Uterus (tissue), 2 donors: Measurements from ENCODE around the gene CHST15.

Experiments
- POLR2A ChIP-seq, 2 donors: fragments of 450-650 bp; IDR thresholded peaks; one replicate each; pipeline ENCODE4 v1.6.1; 2016; ENCODE audit warnings: antibody characterized with exemption in 2 of 2, mild to moderate bottlenecking in 1 of 2, moderate library complexity in 1 of 2
- TF ChIP-seq, protein P1 (sequence below), 4 experiments: fragments of 200-600 bp in 2 of 4; fragments of 450-650 bp in 2 of 4; sonication (generic) in 2 of 4; IDR thresholded peaks; one replicate each; pipeline ENCODE4 v1.5.1; 2016 to 2019; ENCODE audit warnings: antibody characterized with exemption in 4 of 4, mild to moderate bottlenecking in 2 of 4, moderate library complexity in 1 of 4

DNA sequence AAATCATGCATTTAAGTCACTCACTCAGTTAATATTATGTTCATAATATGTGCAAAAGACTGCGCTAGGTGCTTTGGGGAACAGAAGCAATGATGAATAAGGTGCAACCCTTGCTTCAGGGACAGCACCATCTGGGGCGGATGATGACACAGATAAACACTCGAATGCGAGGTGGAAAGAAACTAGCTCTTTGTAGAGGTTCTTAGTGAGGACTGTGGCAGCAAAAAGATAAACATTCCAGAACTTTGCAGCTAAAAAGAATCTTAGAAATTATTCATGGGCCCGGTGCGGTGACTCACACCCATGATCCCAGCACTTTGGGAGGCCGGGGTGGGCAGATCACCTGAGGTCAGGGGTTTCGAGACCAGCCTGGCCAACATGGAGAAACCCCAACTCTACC, 29.8 kb upstream of the CHST15 start:
- TF ChIP-seq POLR2A (IDR thresholded peaks at IDR 0.05): no peak
- TF ChIP-seq, protein P1, sequence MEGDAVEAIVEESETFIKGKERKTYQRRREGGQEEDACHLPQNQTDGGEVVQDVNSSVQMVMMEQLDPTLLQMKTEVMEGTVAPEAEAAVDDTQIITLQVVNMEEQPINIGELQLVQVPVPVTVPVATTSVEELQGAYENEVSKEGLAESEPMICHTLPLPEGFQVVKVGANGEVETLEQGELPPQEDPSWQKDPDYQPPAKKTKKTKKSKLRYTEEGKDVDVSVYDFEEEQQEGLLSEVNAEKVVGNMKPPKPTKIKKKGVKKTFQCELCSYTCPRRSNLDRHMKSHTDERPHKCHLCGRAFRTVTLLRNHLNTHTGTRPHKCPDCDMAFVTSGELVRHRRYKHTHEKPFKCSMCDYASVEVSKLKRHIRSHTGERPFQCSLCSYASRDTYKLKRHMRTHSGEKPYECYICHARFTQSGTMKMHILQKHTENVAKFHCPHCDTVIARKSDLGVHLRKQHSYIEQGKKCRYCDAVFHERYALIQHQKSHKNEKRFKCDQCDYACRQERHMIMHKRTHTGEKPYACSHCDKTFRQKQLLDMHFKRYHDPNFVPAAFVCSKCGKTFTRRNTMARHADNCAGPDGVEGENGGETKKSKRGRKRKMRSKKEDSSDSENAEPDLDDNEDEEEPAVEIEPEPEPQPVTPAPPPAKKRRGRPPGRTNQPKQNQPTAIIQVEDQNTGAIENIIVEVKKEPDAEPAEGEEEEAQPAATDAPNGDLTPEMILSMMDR (IDR thresholded peaks at IDR 0.05): no peak
